Naive B cell (primary cell): ENCODE measurements around the gene IL18BP. TPM values are rescaled to one million over a fixed set of nuclear protein-coding genes. Genes with fewer than 3 reads are reported as not detected.

Source experiments
- ATAC-seq, 2 donors: fragments of 150-1000 bp; cut with Tn5 transposase; 2 replicates each; pipeline ENCODE4 v1.10.0; 2021; ENCODE audit warnings: low read depth in 2 of 2, mild to moderate bottlenecking in 2 of 2, moderate library complexity in 2 of 2
- DNase-seq: peaks from one replicate; pipeline ENCODE4 v3.0.0; 2022
- H3K27ac Mint-ChIP-seq, 6 donors: one replicate each; pipeline ENCODE4 v1.8.0; 2020 to 2022; ENCODE audit warnings: mild to moderate bottlenecking in 6 of 6, mixed read lengths in 6 of 6, moderate library complexity in 5 of 6, inconsistent platforms in 2 of 6
- H3K27me3 Mint-ChIP-seq, 3 donors: one replicate each; pipeline ENCODE4 v1.8.0; 2021 to 2022; ENCODE audit warnings: mixed read lengths in 3 of 3, mild to moderate bottlenecking in 1 of 3
- H3K36me3 Mint-ChIP-seq, 2 donors: one replicate each; pipeline ENCODE4 v1.8.0; 2020 to 2022; ENCODE audit warnings: mixed read lengths in 2 of 2, inconsistent platforms in 1 of 2, mild to moderate bottlenecking in 1 of 2
- H3K4me1 Mint-ChIP-seq, 3 donors: one replicate each; pipeline ENCODE4 v1.8.0; 2020 to 2022; ENCODE audit warnings: mixed read lengths in 3 of 3, inconsistent platforms in 1 of 3, mild to moderate bottlenecking in 1 of 3, moderate library complexity in 1 of 3
- H3K4me3 Mint-ChIP-seq, 8 donors: one replicate each; pipeline ENCODE4 v1.8.0; 2020 to 2022; ENCODE audit warnings: mild to moderate bottlenecking in 8 of 8, mixed read lengths in 8 of 8, moderate library complexity in 8 of 8, inconsistent platforms in 2 of 8
- H3K9me3 Mint-ChIP-seq, 7 donors: one replicate each; pipeline ENCODE4 v1.8.0; 2020 to 2022; ENCODE audit warnings: mixed read lengths in 7 of 7, mild to moderate bottlenecking in 5 of 7, inconsistent platforms in 2 of 7, moderate library complexity in 1 of 7
- polyA plus RNA-seq, 6 donors: library from polyadenylated mRNA; unstranded; fragments of 300-500 nt; fragmentation: Illumina TruSeq; gene quantifications; one replicate each; pipeline ENCODE4 v1.2.3, GENCODE V29; 2021; ENCODE audit warnings: low read depth in 6 of 6

The IL18BP gene
- polyA plus RNA-seq, 6 donors from 2014 or later = 2.1 to 10.4 (median 5.7) TPM

DNA sequence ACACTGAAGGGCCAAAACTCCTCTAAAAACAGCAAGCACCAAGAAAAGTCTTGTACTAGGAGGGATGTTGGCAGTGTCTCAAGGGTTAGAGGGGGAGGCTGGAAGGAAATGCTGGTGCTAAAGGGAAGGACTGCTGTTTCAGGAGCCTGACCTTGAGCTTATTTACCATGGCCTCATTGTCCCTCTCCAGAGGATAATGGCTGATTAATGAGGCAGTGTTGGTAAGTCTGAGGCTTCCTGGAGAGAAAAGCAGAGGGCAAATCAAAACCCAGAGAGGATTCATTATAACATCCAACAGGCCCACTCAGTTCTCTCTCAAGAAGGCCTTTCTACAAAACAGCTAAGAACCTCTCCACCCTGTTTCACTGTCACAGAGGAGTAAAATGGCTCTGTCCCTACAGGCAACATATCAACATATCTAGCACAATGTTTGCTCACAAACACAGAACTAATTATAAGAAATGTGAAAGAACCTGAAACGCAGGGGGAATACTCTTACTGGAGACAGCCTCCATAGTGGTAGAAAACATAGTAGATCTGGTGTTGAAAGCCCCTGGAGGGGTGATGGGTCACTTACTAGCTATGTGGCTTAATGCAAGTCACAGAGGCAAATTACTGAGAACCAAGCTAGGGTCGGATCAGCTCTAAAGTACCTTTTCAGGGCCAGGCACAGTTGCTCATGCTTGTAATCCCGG, 50.2 kb downstream of the IL18BP start:
- Mint-ChIP-seq H3K4me1 (peaks cover 2 to 5% (median 3%) of the 10 kb centered on the region in 3 donors), H3K27ac (peak overlapping the region in 1 of 6 donors; percentile 7)
- ATAC-seq = no peak

More for the DNA sequence above, 50.2 kb downstream of the IL18BP start:
- H3K27me3 Mint-ChIP-seq = no peaks in the 10 kb centered on the region
- DNase-seq = no peak
- H3K36me3 Mint-ChIP-seq = no peaks in the 10 kb centered on the region
- no peak overlapping the region for H3K4me3 Mint-ChIP-seq
- no peaks in the 10 kb centered on the region for H3K9me3 Mint-ChIP-seq

Other genes with a start within 250 kb of the IL18BP start
- not detected for gene DEFB108B, start 165.7 kb upstream of the IL18BP start, polyA plus RNA-seq
- not detected for gene DEFB131B, start 120.5 kb upstream of the IL18BP start, polyA plus RNA-seq
- 1 to 10 TPM; 4.5 to 8.4 (median 6.0) TPM for gene XNDC1N, start 70.3 kb upstream of the IL18BP start, polyA plus RNA-seq
- 10 to 100 TPM in 2 of 6 donors, 1 to 10 TPM in 4; 6.5 to 11.3 (median 9.2) TPM for gene RNF121, start 69.9 kb upstream of the IL18BP start, polyA plus RNA-seq
- 100 to 1,000 TPM in 1 of 6 donors, 10 to 100 TPM in 4, 1 to 10 TPM in 1; 5.4 to 102 (median 20.4) TPM for gene NUMA1, start 81.6 kb downstream of the IL18BP start, polyA plus RNA-seq
- 1 to 10 TPM; 1.6 to 6.2 (median 3.2) TPM for gene LRRC51, start 81.9 kb downstream of the IL18BP start, polyA plus RNA-seq
- gene LAMTOR1, start 104.4 kb downstream of the IL18BP start, polyA plus RNA-seq = 100 to 1,000 TPM; 108 to 191 (median 132) TPM
- not detected for gene TOMT, start 107.0 kb downstream of the IL18BP start, polyA plus RNA-seq
- 10 to 100 TPM; 44.4 to 70.7 (median 54.3) TPM for gene ANAPC15, start 113.8 kb downstream of the IL18BP start, polyA plus RNA-seq
- under 1 TPM in 2 of 6 donors, not detected in 4; 0.51 to 0.75 TPM for gene FOLR3, start 136.8 kb downstream of the IL18BP start, polyA plus RNA-seq
- not detected for gene FOLR1, start 193.2 kb downstream of the IL18BP start, polyA plus RNA-seq
- gene FOLR2, start 217.9 kb downstream of the IL18BP start, polyA plus RNA-seq = 1 to 10 TPM in 2 of 6 donors, under 1 TPM in 2, not detected in 2; 0.70 to 1.6 (median 1.2) TPM
- 10 to 100 TPM in 1 of 6 donors, 1 to 10 TPM in 5; 4.8 to 13.1 (median 7.7) TPM for gene INPPL1, start 225.9 kb downstream of the IL18BP start, polyA plus RNA-seq
- not detected for gene PHOX2A, start 245.3 kb downstream of the IL18BP start, polyA plus RNA-seq